Measurements from ENCODE around the gene STK31.
"Not testable (repeated sequence)": the region's sequence is repeated elsewhere in the genome, so short reads cannot be mapped to it uniquely, and the experiment has no call there.

The STK31 gene

GRCh38 chr7:23742051-23742450 lies 32.0 kb downstream of the STK31 start:
- no peak for TF ChIP-seq CTCF (IDR thresholded peaks at IDR 0.05; ENCODE audit: low read depth, low read length)
- no peak overlapping the region for H3K4me3 ChIP-seq (ENCODE audit: low read depth, low read length)

- no peak overlapping the region for H3K4me3 ChIP-seq (ENCODE audit: low read depth, low read length)
- TF ChIP-seq CTCF (IDR thresholded peaks at IDR 0.05; ENCODE audit: low read depth, low read length) = no peak
Measured at GRCh38 chr7:23743226-23743625, 33.2 kb downstream of the STK31 start.

GRCh38 chr7:23746629-23747028 lies 36.6 kb downstream of the STK31 start:
- TF ChIP-seq CTCF (IDR thresholded peaks at IDR 0.05; ENCODE audit: low read depth, low read length) = no peak
- H3K4me3 ChIP-seq (ENCODE audit: low read depth, low read length) = no peak overlapping the region

GRCh38 chr7:23751852-23752251 lies 41.8 kb downstream of the STK31 start:
- TF ChIP-seq CTCF (IDR thresholded peaks at IDR 0.05; ENCODE audit: low read depth, low read length) = no peak
- no peak overlapping the region for H3K4me3 ChIP-seq (ENCODE audit: low read depth, low read length)

GRCh38 chr7:23758839-23759238 lies 48.8 kb downstream of the STK31 start:
- not testable (repeated sequence) for H3K4me3 ChIP-seq (ENCODE audit: low read depth, low read length)

GRCh38 chr7:23759671-23760391 lies 49.8 kb downstream of the STK31 start:
- no peak overlapping the region for H3K4me3 ChIP-seq (ENCODE audit: low read depth, low read length)
- no peak for TF ChIP-seq CTCF (IDR thresholded peaks at IDR 0.05; ENCODE audit: low read depth, low read length)

GRCh38 chr7:23765943-23766342 lies 55.9 kb downstream of the STK31 start:
- no peak overlapping the region for H3K4me3 ChIP-seq (ENCODE audit: low read depth, low read length)
- no peak for TF ChIP-seq CTCF (IDR thresholded peaks at IDR 0.05; ENCODE audit: low read depth, low read length)

- H3K4me3 ChIP-seq (ENCODE audit: low read depth, low read length) = no peak overlapping the region
- TF ChIP-seq CTCF (IDR thresholded peaks at IDR 0.05; ENCODE audit: low read depth, low read length) = no peak
Measured at GRCh38 chr7:23767514-23767913, 57.5 kb downstream of the STK31 start.
